Peyer's patch (tissue), 4 donors: ENCODE measurements around the gene SPRN.

ENCODE experiments used
- POLR2A ChIP-seq, 2 donors: fragments of 450-650 bp; IDR thresholded peaks; one replicate each; pipeline ENCODE4 v1.5.1; 2017; ENCODE audit warnings: antibody characterized with exemption in 2 of 2, mild to moderate bottlenecking in 2 of 2, moderate library complexity in 2 of 2
- TF ChIP-seq, protein P1 (sequence below), 6 experiments: fragments of 450-650 bp in 4 of 6; fragments of 200-600 bp in 2 of 6; sonication (generic) in 1 of 6; IDR thresholded peaks; one replicate each; pipeline ENCODE4 v1.5.1; 2017 to 2019; ENCODE audit warnings: antibody characterized with exemption in 6 of 6, mild to moderate bottlenecking in 3 of 6, moderate library complexity in 1 of 6

GRCh38 chr10:133438711-133439273 is 14.4 kb upstream of the SPRN start:
- TF ChIP-seq, protein P1, sequence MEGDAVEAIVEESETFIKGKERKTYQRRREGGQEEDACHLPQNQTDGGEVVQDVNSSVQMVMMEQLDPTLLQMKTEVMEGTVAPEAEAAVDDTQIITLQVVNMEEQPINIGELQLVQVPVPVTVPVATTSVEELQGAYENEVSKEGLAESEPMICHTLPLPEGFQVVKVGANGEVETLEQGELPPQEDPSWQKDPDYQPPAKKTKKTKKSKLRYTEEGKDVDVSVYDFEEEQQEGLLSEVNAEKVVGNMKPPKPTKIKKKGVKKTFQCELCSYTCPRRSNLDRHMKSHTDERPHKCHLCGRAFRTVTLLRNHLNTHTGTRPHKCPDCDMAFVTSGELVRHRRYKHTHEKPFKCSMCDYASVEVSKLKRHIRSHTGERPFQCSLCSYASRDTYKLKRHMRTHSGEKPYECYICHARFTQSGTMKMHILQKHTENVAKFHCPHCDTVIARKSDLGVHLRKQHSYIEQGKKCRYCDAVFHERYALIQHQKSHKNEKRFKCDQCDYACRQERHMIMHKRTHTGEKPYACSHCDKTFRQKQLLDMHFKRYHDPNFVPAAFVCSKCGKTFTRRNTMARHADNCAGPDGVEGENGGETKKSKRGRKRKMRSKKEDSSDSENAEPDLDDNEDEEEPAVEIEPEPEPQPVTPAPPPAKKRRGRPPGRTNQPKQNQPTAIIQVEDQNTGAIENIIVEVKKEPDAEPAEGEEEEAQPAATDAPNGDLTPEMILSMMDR (IDR thresholded peaks at IDR 0.05), result peak in 3 of 6 experiments; percentile 20 to 41 (median 23)
- TF ChIP-seq POLR2A (IDR thresholded peaks at IDR 0.05), result no peak
